Putamen (tissue), 1 donor: ENCODE results near the gene GATC.

Source experiments
- DNase-seq: peaks from one replicate; pipeline ENCODE4 v3.0.0-alpha.2; 2016; ENCODE audit warnings: low spot score

The GATC gene

DNA sequence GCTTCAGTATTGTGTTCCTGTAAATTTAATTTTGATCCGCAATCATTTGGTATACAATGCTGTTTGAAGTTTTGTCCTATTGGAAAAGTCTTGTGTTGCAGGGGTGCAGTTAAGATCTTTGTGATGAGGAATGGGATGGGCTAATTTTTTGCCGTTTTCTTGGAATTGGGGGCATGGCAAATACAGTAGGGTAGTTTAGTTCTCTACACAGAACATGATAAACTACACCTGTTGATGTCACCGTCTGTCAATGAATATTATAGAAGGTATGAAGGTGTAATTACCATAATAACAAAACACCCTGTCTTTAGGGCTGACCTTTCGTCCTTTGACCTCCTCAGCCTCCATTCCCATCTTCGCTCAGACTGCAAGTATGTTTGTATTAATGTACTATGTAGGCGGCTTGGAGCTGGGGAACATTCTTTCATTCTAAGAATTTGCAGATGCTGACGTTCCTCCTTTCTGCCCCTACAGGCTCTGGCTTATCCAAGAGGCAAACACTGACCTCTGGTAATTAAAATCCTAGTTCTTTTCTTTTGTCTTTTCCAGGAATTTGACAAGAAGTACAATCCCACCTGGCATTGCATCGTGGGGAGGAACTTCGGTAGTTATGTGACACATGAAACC, 51.4 kb downstream of the GATC start:
- DNase-seq: no peak

DNA sequence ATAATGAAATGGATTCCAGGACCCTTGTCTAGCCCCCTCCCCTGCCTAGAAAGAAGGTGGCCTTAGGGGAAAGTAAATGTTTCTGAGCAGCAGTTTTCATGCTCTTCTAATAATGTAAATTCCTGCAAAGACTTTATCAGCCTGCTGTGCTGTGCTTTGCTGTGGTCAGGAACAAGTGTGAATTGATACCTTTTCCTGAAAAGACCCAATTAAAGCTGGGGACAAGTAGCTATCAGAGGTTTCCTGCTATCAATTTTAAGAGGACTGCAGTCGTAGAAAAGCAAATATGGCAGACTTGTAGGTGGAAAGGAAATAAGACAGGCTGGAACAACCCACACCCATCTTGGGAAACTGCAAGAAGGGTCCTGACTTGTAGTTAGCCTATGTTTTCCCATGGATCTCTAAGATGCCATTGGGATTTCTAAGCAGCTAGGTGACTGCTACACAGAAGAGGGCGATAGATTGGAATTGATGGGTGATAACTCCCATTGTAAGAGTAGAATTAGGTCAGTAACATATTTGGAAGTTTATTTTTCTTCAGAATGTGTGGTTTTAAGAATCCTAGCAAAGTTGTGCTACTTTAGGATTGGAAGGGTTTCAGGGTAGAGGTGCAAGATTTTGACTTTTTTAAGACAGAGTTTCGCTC, 52.7 kb downstream of the GATC start:
- DNase-seq: no peak

GRCh38 chr12:120500581-120500980, 54.3 kb downstream of the GATC start:
- no peak for DNase-seq

GRCh38 chr12:120504587-120504986, 58.3 kb downstream of the GATC start:
- no peak for DNase-seq

DNA sequence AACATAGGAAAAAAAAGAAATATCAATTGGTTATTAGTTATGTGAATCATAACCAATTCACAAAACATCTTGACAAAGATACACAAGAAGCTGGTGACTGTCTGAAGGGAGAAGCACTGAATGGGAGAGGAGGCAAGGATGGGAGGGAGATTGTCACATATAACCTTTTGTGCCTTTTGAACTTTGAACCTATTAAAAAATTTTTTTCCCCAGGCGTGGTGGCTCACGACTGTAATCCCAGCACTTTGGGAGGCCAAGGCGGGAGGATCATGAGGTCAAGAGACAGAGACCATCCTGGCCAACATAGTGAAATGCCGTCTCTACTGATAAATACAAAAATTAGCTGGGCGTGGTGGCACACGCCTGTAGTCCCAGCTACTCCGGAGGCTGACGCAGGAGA, 62.3 kb downstream of the GATC start:
- no peak for DNase-seq
